Stimulated activated CD8-positive, alpha-beta memory T cell treated with anti-CD3 and anti-CD28 coated beads, Interleukin-4, amount 100 ng/mL, for 1 hour (primary cell): ENCODE results near the gene ARFGAP2.
"Not testable (repeated sequence)": the region's sequence is repeated elsewhere in the genome, so short reads cannot be mapped to it uniquely, and the experiment has no call there.

Experiments
- DNase-seq, 2 donors: peaks; one replicate each; pipeline ENCODE4 v3.0.0-alpha.2; 2020; ENCODE audit warnings: low read depth in 2 of 2, low spot score in 1 of 2

The ARFGAP2 gene

DNA sequence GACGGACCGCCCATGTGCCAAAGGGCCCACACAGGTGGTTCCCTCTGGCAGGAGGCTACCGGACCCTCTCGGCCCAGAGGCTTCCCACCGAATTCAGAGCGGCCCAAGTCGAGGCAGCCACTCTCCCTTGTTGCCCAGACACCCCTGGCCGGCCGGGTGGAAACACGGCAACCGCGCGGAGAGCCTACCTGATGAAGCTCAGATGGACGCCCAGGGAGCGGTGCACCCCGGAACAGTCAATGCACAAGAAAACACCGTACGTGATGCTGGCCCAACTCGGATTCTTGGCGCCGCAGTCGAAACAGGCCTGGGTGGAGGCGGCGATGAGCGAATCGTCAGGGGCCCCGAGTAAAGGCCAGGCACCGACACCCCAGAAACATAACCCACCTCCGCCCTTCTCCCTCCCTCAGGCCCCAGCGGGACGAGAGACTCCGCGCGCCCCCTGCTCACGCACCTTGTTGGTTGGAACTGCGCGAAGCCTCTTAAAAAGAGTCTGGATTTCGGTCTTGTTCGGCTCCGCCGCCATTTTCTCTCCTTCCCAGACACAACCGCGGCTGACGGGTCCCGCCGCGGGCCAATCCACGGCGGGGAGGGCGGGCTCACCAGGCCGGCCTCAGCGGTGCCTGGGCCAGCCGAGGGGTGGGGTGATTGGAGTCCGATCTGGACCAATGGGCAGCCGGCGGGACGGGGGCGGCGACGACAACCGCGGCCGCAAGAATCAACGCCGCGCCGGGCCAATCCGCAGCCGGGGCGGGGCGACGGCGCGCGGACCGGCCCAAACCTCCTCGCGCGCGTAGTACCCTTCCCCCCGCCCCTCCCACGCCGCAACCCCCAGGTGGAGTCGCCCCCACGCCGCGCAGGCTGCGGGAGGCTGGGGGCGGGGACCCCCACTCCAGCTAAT is at the start of gene ARFGAP2:
TSS of gene ARFGAP2 (minus strand) at position 552 of the 901 bp plus-strand sequence. CDS start at position 526, 26 bp downstream.
- DNase-seq: peak; percentile 90

GRCh38 chr11:47225552-47226400 is 49.1 kb upstream of the ARFGAP2 start:
- DNase-seq: no peak

DNA sequence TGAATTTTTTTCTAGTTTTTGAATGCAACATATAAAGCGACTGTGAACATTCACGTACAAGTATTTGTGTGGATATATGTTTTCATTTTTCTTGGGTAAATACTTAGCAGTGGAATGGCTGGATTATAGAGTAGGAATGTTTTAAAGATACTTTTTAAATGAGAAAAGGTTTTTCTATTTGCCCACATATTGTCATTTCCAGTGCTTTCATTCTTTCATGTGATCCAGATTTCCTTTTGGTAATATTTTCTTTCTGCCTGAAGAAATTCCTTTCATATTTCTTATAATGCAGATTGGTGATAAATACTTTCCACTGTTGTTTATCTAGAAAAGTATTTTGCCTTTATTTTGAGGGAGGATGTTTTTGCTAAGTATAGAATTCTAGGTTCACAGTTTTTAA is 46.0 kb upstream of the ARFGAP2 start:
- DNase-seq: no peak

- DNase-seq: no peak
Measured at GRCh38 chr11:47220401-47220821, 43.7 kb upstream of the ARFGAP2 start.

DNA sequence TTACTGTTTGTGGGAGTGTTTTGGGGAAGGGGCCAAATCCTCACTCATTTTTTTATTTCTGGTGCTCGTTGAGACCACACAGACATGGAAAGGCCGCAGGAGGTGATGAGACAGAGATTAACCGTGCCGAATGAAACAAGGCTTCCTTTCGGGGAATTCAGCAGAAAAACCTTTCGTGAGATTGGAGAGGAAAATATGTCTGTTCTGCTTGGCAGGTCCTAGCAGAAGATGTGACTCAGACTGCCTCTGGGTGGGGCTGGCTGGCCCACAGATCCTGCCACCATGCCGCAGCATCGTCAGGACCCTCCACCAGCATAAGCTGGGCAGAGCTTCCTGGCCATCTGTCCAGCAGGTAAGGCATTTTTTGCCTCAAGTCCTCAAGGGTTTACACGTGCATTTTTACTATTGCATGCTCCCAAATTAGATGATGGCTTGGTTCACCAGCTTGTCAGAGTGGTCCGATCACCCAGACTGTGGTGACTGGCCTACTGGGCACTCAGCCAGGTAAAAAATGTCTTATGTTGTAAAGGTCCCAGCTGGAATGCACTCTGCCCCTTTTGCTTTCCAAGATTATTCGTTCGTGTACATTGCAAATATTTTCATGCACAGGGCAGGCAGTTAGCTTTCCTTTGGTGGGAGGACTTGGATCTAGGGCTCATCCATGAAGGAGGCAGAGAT is 39.6 kb upstream of the ARFGAP2 start:
- peak; percentile 34 to 50 for DNase-seq

DNA sequence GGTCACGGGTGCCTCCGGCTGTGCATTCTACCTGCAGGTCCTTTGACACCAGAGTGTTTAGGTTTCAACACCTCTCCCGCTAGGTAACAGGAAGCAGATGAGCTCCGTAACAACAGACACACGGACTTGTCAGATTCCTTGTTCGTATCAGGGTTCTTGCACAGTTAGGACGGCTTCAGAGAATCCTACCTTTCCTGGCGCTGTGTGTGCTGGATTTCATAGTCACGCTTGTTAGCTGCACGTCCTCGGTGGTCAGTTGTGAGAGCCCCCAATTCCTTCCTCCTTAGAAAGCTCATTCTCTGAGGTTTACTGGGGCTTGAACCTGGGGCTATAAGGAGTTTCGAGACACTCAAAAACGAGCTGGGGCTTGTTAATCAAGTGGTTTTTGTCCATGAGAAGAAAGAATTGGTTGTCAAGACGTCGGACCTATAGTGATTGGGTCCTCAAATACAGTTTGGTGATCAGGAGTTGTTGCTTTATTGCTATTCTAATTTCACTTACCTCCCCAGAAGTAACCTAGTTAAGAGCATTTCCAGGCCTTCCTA is 38.8 kb upstream of the ARFGAP2 start:
- DNase-seq: no peak

- peak; percentile 58 to 76 for DNase-seq
Measured at GRCh38 chr11:47213950-47214565, 37.4 kb upstream of the ARFGAP2 start.

- DNase-seq: no peak
Measured at GRCh38 chr11:47212938-47213337, 36.3 kb upstream of the ARFGAP2 start.

GRCh38 chr11:47208628-47209027 is 31.9 kb upstream of the ARFGAP2 start:
- no peak for DNase-seq

- not testable (repeated sequence) for DNase-seq
Measured at GRCh38 chr11:47208008-47208552, 31.4 kb upstream of the ARFGAP2 start.

GRCh38 chr11:47207459-47207858 is 30.8 kb upstream of the ARFGAP2 start:
- no peak for DNase-seq

GRCh38 chr11:47206577-47206976 is 29.9 kb upstream of the ARFGAP2 start:
- not testable (repeated sequence) for DNase-seq

- no peak for DNase-seq
Measured at GRCh38 chr11:47204637-47204989, 27.9 kb upstream of the ARFGAP2 start.

DNA sequence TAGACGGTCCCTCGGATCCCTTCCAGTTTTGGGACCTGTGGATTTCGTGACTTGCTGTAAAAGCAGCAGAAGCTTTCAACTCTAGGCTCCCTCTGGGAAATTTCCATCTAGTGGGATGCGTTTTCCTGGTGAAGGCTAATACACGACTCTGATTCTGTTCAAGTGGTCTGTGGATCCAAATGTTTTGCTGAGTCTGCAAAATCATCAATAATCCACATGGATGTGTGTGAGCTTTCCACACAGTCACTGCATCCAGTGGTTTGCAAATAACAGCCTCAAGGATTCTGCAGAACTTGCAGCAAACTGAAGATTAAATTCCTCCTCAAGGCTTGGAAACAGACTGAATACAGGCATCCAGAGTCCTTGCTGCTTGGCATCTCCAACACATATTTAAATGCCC is 25.9 kb upstream of the ARFGAP2 start:
- no peak for DNase-seq

DNA sequence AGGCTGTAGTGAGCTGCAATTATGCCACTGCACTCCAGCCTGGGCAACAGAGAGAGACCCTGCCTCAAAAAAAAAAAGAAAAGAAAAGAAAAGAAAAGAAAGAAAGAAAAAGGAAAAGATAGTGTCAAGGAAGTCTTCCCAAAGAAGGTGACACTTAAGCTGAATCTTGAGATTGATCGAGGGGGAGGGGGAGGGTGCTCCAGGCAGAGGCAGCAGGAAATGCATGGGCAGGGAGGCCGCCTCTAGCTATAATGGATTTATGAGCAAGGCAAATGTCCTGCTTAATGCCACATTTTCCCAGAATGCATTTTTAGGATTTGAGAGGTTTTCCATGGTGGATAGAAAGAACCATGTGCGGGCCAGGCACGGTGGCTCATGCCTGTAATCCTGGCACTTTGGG is 24.3 kb upstream of the ARFGAP2 start:
- no peak for DNase-seq

DNA sequence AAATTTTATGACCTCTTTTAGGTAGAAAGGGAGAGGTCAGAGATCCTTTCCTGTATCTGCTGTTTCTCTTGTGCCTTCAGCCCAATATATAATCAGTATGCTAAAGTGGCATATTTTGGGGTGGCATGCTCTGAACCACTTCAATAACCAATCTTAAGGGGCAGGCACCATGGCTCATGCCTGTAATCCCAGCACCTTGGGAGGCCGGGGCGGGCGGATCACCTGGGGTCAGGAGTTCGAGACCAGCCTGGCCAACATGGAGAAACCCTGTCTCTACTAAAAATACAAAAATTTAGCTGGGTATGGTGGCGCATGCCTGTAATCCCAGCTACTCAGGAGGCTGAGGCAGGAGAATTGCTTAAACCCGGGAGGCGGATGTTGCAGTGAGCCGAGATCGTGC is 21.5 kb upstream of the ARFGAP2 start:
- not testable (repeated sequence) for DNase-seq

DNA sequence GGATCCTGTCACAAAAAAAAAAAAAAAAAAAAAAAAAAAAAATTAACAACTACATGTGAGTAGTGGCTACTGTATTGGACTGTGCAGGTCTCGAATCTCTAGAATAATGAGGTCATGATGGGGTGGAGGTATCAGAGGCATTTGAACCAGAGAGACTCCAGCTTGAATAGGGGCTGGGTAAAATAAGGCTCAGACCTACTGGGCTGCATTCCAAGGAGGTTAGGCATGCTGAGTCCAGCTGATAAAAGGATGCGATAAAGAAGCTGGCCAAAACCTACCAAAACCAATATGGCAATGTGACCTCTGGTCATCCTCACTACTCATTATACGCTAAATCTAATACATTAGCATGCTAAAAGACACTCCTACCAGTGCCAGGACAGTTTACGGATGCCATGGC is 15.4 kb upstream of the ARFGAP2 start:
- no peak for DNase-seq

DNA sequence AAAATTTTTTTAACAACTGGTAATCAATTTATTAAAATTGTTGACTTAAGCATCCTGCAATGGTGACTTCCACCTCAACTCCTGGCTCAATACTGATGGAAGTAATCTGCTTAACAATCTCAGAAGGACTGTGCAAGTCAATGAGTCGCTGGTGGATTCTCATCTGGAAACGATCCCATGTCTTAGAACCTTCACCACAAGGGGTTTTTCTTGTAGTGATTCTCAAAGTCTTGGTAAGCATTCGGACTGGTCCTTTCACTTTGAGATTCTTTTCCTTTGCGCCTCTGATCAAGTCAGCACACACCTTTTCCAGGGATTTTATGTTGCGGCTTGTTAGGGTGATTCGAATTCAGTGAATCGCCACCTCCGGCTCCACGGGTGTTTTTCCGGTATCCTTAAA is 14.5 kb upstream of the ARFGAP2 start:
- DNase-seq: not testable (repeated sequence)

DNA sequence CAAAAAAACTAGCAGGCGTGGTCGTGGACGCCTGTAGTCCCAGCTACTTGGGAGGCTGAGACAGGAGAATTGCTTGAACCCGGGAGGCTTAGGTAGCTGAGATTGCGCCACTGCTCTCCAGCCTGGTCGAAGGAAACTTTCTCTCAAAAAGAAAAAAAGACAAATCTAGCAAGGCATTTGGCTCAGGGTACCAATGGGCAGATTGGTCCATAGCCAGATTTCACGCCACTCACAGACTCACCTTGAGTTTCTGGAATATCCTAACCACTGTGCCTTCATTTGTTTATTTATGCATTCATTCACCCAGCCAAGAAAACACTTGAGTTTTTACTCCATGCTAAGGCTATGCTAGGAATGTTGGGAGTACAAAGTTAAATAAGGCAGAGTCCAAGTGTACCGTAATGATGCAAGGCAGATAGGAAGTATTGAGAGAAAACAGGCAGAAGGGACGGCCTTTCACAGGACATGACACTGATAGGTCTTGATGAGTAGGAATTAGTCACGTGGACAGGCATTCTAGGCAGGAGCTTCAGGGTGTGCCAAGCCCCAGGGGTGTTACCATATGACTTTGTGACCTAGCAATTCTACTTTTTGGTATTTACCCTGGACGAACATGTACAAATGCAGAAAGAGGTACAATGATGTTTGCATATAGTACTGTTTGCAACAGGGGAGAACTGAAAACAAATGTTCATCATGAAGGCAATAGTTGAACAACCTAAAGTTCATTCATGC is 12.6 kb upstream of the ARFGAP2 start:
- DNase-seq: no peak

DNA sequence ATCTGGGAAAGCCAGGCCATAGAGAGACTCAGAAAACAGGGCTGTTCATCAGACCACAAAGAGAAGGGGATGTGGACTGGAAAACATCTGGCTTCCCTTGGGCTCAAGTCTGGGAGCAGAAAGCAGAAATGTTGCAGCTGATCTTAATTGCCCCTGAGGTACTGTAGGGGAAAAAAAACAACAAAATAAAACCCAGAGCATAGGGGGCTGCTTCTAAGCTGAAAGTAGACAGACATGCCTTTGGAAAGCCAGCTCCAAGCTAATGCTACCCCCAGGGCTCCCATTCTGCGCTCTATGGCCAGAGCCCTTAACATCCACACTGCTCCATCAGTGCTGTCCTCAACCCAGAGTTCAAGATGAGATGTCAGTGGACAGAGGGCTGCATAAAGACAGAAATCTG is 11.6 kb upstream of the ARFGAP2 start:
- no peak for DNase-seq
